Adipose tissue (tissue), 3 donors: ENCODE measurements around the gene RAET1E. TPM values are rescaled to one million over a fixed set of nuclear protein-coding genes. Genes with fewer than 3 reads are reported as not detected.
"Not testable (repeated sequence)": the region's sequence is repeated elsewhere in the genome, so short reads cannot be mapped to it uniquely, and the experiment has no call there.

Experiments
- H3K27ac ChIP-seq: one replicate; pipeline ENCODE4 v1.5.1; 2013; ENCODE audit warnings: low read depth, low read length
- WGBS, 3 donors: extraction: QIAGEN DNeasy Blood & Tissue Kit; methylation state at CpG; one replicate each; pipeline ENCODE4 v1.1.7; 2013; 5-methylcytosine and 5-hydroxymethylcytosine counted together
- polyA plus RNA-seq, 3 donors: library from polyadenylated mRNA; stranded (reverse); fragments of 200-250 nt; gene quantifications; one replicate each; pipeline ENCODE4 v1.2.3, GENCODE V29; 2013
- donor health status: healthy with polysubstance abuse.
- donor health status: Bipolar disorder and iron deficiency.
- donor health status: healthy.

The RAET1E gene
- polyA plus RNA-seq = under 1 TPM; 0.06 to 0.56 (median 0.43) TPM

GRCh38 chr6:149897855-149898744 lies at the start of gene RAET1E:
Gene RAET1E, minus strand, starts transcription at chr6:149898113. Its CDS starts 7,212 bp downstream, at chr6:149890901.
- WGBS, 3 donors = 76 to 83% (median 77%) methylated on average over 17 of the region's 17 CpGs
- H3K27ac ChIP-seq = no peak within 1 kb of the TSS

- not testable (repeated sequence) for H3K27ac ChIP-seq
- WGBS, 3 donors = no CpG with 5 or more reads among the region's 1 CpG
These were observed 49.6 kb upstream of the RAET1E start for GRCh38 chr6:149947533-149947932.

DNA sequence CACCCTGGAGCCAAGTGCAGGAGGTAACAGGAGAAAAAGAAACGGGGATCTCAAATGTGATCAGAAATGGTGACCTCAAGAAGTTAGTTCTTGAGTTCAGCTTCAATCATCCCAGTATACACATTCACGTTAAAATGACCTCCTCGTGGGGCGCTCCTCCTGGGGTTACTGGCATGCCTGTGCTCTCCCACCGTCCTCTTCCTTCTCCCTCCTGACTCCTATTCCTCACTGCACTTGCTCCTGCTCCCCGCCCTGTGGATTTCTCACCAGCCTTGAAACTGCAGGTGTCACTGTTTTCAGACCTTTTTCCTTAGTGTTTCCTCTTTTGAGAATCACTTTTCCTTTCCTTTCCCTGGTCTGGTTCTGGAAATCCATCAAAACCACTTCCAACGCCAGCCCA lies 48.7 kb upstream of the RAET1E start:
- WGBS, 3 donors = 47 to 67% (median 65%) methylated on average over 7 of the region's 7 CpGs
- H3K27ac ChIP-seq = not testable (repeated sequence)

DNA sequence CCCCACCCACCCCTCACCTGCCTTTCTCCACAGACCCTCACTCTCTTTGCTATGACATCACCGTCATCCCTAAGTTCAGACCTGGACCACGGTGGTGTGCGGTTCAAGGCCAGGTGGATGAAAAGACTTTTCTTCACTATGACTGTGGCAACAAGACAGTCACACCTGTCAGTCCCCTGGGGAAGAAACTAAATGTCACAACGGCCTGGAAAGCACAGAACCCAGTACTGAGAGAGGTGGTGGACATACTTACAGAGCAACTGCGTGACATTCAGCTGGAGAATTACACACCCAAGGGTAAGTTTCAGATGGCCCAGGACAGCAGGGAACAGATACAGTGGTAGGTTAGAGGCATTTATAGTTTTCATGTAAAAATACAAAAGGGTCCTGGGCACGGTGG lies 47.4 kb upstream of the RAET1E start:
- WGBS, 3 donors = 67 to 83% (median 82%) methylated on average over 3 to 5 of the region's 6 CpGs
- H3K27ac ChIP-seq = not testable (repeated sequence)

DNA sequence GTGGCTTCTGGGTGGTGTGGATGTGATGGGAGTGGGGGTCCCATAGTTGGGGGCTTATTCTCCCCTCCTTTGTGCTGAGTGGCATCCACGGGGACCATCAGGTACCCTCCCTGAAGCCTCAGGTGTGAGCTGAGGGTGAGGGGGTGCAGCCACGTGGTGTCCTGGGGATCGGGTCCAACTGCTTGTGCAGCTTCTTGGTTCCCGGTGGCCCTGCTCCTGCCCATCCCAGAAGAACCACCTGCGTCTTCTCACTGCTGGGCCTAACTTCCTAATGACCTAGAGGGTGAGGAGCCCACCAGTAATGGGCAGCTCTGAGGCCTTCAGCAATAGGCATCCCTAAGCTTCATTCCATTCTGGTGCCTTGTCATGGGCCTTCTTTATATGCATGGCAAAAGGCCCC lies 45.4 kb upstream of the RAET1E start:
- H3K27ac ChIP-seq = not testable (repeated sequence)
- WGBS, 3 donors = 68 to 86% (median 76%) methylated on average over 5 of the region's 5 CpGs

- WGBS, 3 donors = 25 to 35% (median 28%) methylated on average over 11 to 13 of the region's 13 CpGs
- no peak overlapping the region for H3K27ac ChIP-seq
These were observed 44.5 kb upstream of the RAET1E start for GRCh38 chr6:149942461-149942829.

DNA sequence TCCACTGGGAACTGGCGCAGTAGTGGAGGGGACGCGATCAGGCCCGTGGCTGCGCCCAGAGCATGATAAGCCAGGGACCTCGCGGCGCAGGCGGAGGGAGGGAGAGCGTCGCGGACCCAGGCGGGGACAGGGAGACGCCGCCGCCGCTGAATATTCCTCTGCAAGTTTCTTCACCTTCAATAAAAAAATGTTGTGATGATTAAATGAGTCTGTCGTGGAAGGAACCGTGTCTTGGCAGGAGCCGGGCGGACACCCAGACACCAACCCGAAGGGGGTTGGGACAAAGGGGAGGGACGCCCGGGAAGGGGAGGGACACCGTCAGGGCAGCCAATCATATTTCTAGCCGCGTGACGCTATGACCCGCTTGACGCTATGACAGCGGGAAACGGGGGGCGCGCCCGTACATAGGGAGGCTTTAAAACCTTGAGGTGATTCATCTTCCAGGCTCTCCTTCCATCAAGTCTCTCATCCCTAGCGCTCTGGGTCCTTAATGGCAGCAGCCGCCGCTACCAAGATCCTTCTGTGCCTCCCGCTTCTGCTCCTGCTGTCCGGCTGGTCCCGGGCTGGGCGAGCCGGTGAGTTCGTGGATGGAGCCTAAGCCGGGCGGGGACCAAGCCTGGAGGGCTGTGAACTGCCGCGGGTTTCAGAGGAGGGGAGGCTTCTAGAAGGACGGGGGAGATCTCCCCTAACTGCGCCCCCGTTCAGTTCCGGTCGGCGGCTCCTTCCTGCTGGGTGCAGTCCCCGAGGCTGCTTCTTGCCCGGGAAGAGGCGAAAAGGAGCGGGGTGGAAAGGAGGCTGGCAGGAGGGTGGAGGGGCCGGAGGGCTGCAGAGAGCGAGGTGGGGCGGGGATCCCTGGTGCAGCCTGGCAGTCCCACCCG lies 43.9 kb upstream of the RAET1E start, which contains the start of gene ULBP2:
TSS of gene ULBP2 (plus strand) at position 432 of the 878 bp plus-strand sequence. CDS start at position 491, 59 bp downstream.
- no peak within 1 kb of the TSS for H3K27ac ChIP-seq
- 1 to 2% (median 1%) methylated on average over 61 to 62 of the region's 62 CpGs for WGBS, 3 donors

GRCh38 chr6:149940672-149940982 lies 42.7 kb upstream of the RAET1E start:
- WGBS, 3 donors = 23 to 41% (median 29%) methylated on average over 6 of the region's 6 CpGs
- no peak overlapping the region for H3K27ac ChIP-seq

DNA sequence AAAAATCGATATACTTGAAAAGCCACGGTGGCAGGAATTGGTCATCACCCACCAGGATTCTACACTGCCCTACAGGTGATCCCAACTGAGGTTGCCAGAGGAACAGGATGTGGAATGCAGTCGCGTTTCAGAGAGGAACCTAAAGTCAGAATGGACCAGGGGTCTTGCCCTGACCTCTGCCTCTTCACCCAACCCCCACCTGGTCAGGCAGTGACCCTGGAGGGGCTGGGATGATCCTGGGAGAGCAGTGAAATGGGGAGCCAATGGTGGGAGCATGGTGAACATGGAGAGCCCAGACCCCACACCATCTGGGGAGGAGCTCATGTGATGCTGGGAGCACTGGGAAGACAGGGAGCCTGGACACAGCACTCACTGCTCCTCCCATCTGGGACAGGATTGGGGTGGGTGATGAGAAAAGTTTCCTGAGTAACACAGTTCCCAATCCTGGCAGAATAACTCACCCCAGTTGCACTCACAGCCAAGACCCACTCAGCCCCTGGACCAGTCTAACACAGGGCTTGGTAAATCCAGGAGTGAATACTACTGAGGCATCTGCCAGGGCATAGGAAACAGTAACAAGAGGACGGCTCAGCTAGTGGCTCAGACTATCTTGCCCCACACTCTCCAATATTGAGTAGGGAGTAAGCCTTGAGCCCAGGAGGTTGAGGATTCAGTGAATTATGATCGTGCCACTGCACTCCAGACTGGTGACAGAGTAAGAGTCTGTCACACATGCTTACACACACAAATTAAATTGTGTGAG lies 42.2 kb upstream of the RAET1E start:
- no peak overlapping the region for H3K27ac ChIP-seq
- WGBS, 3 donors = 16 to 25% (median 17%) methylated on average over 6 of the region's 6 CpGs

DNA sequence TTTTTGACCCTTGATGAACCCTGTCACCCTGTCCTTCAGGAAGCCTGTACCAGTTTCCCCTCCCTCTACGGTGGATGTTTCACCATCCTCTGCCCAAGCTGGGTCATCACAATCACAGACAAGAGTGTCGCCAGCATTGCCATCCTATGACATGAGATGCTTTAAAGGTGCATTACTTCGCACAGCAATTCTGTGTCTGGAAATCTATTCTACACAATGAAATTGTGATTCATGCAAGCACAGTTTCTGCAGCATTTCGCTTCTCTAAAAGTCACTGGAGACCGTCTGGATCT lies 41.4 kb upstream of the RAET1E start:
- 26 to 37% (median 27%) methylated on average over 5 of the region's 5 CpGs for WGBS, 3 donors
- H3K27ac ChIP-seq = no peak overlapping the region

DNA sequence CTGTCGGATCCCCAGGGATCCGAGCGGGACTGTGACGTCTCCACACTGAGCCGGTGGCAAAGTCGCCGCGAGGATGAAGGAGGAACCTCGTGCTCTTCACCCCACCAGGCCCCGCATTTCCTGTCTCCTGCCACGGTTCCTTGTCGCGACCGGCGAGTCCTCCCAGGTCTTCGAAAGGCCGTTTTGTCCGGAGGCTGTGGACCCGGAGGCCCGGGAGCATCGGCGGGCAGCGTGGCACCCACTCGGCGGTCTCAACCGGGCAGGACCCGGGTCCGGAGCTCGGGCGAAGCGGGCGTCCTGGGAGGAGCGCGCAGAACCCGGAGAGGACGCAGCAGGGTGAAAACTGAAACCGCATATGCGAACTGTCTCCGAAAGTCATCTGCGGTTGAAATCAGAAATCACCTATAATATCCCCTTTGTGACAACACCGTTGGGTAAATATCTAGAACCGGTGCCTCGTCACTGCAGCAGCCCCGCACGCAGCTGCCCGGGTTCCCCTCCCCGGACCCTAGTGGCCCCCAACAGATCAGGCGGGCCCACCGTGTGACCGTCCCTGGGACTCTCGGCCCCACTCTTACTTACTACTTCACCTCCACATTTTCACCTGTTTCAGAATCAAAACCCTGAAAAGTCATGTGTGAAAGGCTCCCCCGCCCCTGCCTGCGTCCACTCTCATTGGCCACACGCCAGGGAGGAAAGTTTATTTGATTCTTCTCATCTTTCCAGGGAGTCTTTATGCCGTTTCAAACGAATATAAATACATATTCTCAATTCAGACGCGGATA lies 40.9 kb upstream of the RAET1E start:
- no peak overlapping the region for H3K27ac ChIP-seq
- WGBS, 3 donors = 1 to 2% (median 2%) methylated on average over 58 of the region's 58 CpGs

- H3K27ac ChIP-seq = not testable (repeated sequence)
- 1 to 2% (median 2%) methylated on average over 14 to 15 of the region's 20 CpGs for WGBS, 3 donors
These were observed 40.2 kb upstream of the RAET1E start for GRCh38 chr6:149938013-149938570.

GRCh38 chr6:149936743-149937142 lies 38.8 kb upstream of the RAET1E start:
- no peak overlapping the region for H3K27ac ChIP-seq
- 29 to 46% (median 43%) methylated on average over 2 of the region's 2 CpGs for WGBS, 3 donors

GRCh38 chr6:149935668-149936067 lies 37.8 kb upstream of the RAET1E start:
- WGBS, 3 donors = 34 to 55% (median 50%) methylated on average over 2 of the region's 2 CpGs
- no peak overlapping the region for H3K27ac ChIP-seq

DNA sequence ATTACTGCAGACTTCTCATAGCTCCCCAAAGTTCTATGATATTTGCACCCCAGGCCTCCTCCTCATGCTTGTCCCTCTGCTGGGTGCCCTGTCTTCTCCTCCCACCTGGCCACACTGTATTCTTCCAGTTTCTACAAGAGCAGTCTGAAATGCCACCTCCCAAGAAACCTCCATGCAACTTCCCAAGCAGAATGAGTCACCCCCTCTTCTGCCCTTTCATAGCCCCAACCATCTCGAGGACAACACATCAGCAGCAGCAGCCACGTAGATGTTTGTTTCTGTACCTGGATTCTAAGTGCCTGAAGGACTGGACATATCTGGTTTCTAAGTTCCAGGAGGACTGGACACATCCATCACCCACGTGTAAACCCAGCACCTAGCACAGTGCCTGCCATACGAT lies 37.3 kb upstream of the RAET1E start:
- no peak overlapping the region for H3K27ac ChIP-seq
- 38 to 64% (median 58%) methylated on average over 4 of the region's 4 CpGs for WGBS, 3 donors

- H3K27ac ChIP-seq = no peak overlapping the region
- WGBS, 3 donors = 31 to 38% (median 38%) methylated on average over 11 of the region's 11 CpGs
These were observed 36.6 kb upstream of the RAET1E start for GRCh38 chr6:149934249-149935156.

DNA sequence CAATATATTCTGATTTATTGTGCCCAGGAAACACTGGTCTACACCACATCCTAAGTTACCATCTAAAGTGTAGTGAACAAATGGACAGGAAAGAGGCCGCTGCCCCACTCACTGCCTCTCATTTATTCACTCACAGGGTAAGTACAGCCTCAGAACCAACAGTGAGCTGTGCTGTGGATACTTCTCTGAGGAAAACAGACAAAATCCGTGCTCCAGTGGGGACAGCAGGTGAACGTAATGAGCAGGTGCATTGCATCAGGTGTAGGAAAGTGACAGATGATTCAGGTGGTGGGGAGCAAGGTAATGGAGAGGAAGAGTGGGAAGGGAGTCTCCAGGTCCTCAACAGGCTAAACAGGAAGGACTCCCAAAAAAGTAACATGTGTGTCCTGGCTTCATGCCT lies 35.5 kb upstream of the RAET1E start:
- H3K27ac ChIP-seq = no peak overlapping the region
- 31 to 35% (median 34%) methylated on average over 3 of the region's 3 CpGs for WGBS, 3 donors
